ENCODE results near the gene NLE1.

The NLE1 gene

GRCh38 chr17:35138218-35138617 lies 3.9 kb downstream of the NLE1 start:
- Histone ChIP-seq H3K36me3 (peaks cover 74% of the 10 kb centered on the region), H3K4me1 (no peaks in the 10 kb centered on the region), H3K27me3 (no peaks in the 10 kb centered on the region; the same call in 1 of the 2 replicates), H3K9me3 (no peaks in the 10 kb centered on the region), H3K4me3 (ENCODE audit: low read depth, low read length) (no peak overlapping the region)
- no peak for DNase-seq
- TF ChIP-seq CTCF (IDR thresholded peaks at IDR 0.05; ENCODE audit: low read depth, low read length) = no peak

DNA sequence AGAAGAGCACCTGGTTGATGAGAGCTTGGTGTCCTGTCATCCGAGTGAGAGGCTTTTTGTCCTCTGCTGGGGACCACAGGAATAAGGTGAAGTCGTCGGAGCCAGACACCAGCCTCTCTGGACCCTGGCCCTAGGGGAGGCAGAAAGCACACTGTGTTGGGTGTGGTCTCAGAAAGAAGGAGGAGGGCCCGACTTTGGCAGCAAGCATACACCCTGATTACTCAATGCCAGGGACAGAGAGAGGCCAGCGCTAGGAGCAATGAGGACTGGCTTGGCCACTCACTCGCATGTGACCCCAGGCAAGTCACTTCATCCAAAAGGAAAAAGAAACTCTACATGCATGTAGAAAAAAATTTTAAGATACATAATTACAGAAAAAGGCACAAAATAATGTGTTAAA lies 6.8 kb downstream of the NLE1 start:
- Histone ChIP-seq H3K4me3 (ENCODE audit: low read depth, low read length) (no peak overlapping the region), H3K9me3 (no peaks in the 10 kb centered on the region), H3K27me3 (no peaks in the 10 kb centered on the region), H3K4me1 (no peaks in the 10 kb centered on the region), H3K36me3 (peaks cover 92% of the 10 kb centered on the region)
- no peak for TF ChIP-seq CTCF (IDR thresholded peaks at IDR 0.05; ENCODE audit: low read depth, low read length)
- no peak for DNase-seq

DNA sequence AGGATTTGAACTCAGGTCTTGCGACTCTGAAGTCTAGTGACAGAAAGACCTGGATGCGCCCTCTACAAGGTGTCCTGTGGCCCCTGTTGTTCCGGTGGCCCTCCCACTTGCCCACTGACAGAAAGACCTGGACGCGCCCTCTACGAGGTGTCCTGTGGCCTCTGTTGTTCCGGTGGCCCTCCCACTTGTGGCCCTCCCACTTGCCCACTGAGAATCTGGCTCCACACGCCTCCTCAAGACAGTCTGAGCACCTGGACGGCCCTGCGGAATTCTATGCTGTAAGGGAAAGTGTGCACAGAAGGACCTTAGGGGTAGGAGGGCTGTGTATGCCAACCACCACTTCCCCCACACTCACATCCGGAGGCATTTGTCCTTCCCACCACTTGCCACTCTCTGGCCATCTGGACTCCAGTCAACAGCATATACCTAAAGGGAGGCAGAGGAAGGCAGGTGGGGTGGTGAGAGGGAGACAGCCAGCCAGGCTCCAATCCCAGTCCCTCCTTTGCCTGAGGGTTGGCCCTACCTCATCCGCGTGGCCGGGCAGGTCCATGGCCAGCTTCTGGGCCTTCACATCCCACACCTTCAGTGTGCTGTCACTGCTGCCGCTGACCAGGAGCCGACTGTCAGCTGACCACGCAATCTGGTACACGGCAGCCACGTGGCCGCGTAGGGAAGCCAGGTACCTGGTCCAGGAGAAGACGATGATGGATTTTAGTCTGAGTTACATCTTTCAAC lies 9.1 kb downstream of the NLE1 start:
- no peaks in the 10 kb centered on the region for H3K4me1 ChIP-seq
- no peak for DNase-seq
- H3K36me3 ChIP-seq = peaks cover 69% of the 10 kb centered on the region
- no peaks in the 10 kb centered on the region for H3K27me3 ChIP-seq
- H3K9me3 ChIP-seq = no peaks in the 10 kb centered on the region
- H3K4me3 ChIP-seq (ENCODE audit: low read depth, low read length) = no peak overlapping the region
- no peak for TF ChIP-seq CTCF (IDR thresholded peaks at IDR 0.05; ENCODE audit: low read depth, low read length)

DNA sequence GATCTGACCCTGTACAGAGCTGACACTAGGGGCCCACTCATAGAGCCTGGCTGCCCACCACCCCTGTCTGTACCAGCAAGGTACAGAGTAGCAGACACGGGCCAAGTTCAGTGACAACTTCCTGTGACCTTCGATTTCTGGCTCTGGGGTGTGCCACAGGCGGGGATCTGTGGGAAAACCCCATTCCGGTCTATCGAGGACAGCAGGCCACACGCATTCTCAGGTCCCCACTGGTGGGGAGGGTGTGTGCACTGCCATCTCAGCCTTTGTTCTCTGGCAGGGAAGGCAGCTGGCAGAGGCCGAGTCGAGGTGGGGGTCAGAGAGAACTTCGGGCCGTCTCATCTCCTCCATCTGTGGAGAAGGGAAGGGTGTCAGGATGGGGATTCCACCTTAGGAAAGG lies 10.0 kb downstream of the NLE1 start:
- Histone ChIP-seq H3K9me3 (no peaks in the 10 kb centered on the region), H3K4me1 (no peaks in the 10 kb centered on the region), H3K4me3 (ENCODE audit: low read depth, low read length) (no peak overlapping the region), H3K36me3 (peaks cover 60% of the 10 kb centered on the region), H3K27me3 (no peaks in the 10 kb centered on the region)
- no peak for TF ChIP-seq CTCF (IDR thresholded peaks at IDR 0.05; ENCODE audit: low read depth, low read length)
- no peak for DNase-seq

DNA sequence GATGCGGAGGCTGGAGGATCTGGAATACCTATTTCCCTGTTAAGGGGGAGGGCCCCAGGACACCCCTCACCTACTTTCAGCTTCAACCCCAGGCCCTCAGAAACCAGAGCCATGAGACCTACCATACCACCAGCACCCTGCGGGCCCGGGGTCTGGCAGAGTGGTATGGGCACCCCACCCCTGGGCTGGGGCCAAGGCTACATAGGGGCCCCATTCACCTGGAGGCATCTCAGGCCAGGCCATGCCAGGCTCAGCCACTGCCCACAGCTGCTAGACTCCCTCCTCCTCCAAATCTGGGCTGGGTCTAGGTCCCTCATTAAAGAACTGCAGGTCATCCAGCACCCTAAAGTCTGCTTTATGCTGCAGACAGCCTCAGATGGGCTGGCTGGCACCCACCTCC lies 11.7 kb downstream of the NLE1 start:
- H3K36me3 ChIP-seq = peaks cover 43% of the 10 kb centered on the region
- no peaks in the 10 kb centered on the region for H3K9me3 ChIP-seq

More for the DNA sequence above, 11.7 kb downstream of the NLE1 start:
- Histone ChIP-seq H3K27me3 (no peaks in the 10 kb centered on the region), H3K4me1 (no peaks in the 10 kb centered on the region), H3K4me3 (ENCODE audit: low read depth, low read length) (no peak overlapping the region)
- no peak for DNase-seq
- no peak for TF ChIP-seq CTCF (IDR thresholded peaks at IDR 0.05; ENCODE audit: low read depth, low read length)

All from BE2C (cell line).